ENCODE measurements around the gene ZNF580. TPM values are rescaled to one million over a fixed set of nuclear protein-coding genes. Genes with fewer than 3 reads are reported as not detected.

Gene ZNF580
- total RNA-seq, 2 experiments from 2014 or later, result 56.6 to 59.8 TPM

DNA sequence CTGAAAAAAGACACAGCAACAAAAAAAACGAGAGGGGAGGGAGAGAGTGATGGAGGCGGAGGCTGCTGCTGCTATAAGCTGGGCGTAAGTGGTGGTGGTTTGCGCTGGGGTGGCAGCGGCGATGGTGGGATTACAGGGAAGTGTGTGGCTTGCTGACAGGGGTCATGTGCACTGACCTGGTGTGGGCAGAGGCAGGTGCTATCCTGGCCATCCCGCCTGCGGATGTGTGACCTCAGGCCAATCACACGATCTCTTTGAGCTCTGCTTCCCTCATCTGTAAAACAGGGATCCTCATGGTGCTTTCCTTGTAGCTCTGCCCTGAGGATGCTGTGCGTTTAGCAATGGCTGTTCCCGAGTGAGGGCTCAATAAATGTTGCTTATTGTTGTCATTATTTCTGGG lies 3.3 kb upstream of the ZNF580 start:
- ATAC-seq (ENCODE audit: low read depth) (no peak), DNase-seq (no peak)
- POLR2A ChIA-PET, result interaction anchor here (0.7 to 3.8 kb wide), 5 partner anchors 10 to 1272 kb away, joined by 3 to 13 read pairs (median 3); partner anchors contain the start of genes LAIR1, U2AF2 and ZNF784
- no peak overlapping the region for H3K4me3 Mint-ChIP-seq
- no peaks in the 10 kb centered on the region for H3K27me3 Mint-ChIP-seq
- H3K27ac Mint-ChIP-seq, result no peak overlapping the region
- H3K9me3 Mint-ChIP-seq, result no peaks in the 10 kb centered on the region
- peaks cover 21% of the 10 kb centered on the region for H3K36me3 Mint-ChIP-seq
- H3K4me1 Mint-ChIP-seq, result peaks cover 41% of the 10 kb centered on the region

DNA sequence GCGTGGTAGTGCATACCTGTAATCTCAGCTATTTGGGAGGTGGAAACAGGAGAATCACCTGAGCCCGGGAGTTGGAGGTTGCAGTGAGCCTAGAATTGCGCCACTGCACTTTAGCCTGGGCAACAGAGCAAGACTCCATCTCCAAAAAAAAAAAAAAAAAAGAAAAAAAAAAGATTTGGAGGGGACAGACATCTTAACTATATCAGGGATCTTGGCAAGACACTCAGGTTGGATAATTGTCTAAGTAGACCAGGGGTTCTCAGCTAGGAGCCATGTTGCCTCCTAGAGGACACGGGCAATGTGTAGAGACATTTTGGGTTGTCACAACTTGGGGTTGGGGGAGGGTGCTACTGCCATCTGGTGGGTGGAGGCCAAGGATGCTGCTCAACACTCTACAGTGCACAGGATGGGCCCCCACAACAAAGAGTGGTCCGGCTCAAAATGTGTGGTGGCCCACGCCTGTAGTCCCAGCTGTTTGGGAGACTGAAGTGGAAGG lies 1.9 kb upstream of the ZNF580 start:
- Mint-ChIP-seq H3K27ac (peak overlapping the region; percentile 83), H3K9me3 (no peaks in the 10 kb centered on the region), H3K4me1 (peaks cover 48% of the 10 kb centered on the region), H3K27me3 (no peaks in the 10 kb centered on the region), H3K4me3 (peak overlapping the region; percentile 55), H3K36me3 (peaks cover 22% of the 10 kb centered on the region)
- DNase-seq, result peak; percentile 64
- POLR2A ChIA-PET, result interaction anchor here (0.7 to 1.8 kb wide), 6 partner anchors 16 to 1481 kb away, joined by 3 to 6 read pairs (median 4); partner anchors contain the start of genes U2AF2 and ZNF865
- peak; percentile 9 for ATAC-seq (ENCODE audit: low read depth)

- Mint-ChIP-seq H3K4me3 (peak overlapping the region; percentile 71), H3K27me3 (no peaks in the 10 kb centered on the region), H3K4me1 (peaks cover 48% of the 10 kb centered on the region), H3K9me3 (no peaks in the 10 kb centered on the region), H3K27ac (peak overlapping the region; percentile 83), H3K36me3 (peaks cover 17% of the 10 kb centered on the region)
- ATAC-seq (ENCODE audit: low read depth) (peak; percentile 21), DNase-seq (peak; percentile 77)
- POLR2A ChIA-PET, result interaction anchor here (1.8 kb wide), 1 partner anchor 14 kb away, joined by 4 read pairs; the partner anchor contains the start of gene U2AF2
Observed at GRCh38 chr19:55640043-55640576, 692 bp upstream of the ZNF580 start.

DNA sequence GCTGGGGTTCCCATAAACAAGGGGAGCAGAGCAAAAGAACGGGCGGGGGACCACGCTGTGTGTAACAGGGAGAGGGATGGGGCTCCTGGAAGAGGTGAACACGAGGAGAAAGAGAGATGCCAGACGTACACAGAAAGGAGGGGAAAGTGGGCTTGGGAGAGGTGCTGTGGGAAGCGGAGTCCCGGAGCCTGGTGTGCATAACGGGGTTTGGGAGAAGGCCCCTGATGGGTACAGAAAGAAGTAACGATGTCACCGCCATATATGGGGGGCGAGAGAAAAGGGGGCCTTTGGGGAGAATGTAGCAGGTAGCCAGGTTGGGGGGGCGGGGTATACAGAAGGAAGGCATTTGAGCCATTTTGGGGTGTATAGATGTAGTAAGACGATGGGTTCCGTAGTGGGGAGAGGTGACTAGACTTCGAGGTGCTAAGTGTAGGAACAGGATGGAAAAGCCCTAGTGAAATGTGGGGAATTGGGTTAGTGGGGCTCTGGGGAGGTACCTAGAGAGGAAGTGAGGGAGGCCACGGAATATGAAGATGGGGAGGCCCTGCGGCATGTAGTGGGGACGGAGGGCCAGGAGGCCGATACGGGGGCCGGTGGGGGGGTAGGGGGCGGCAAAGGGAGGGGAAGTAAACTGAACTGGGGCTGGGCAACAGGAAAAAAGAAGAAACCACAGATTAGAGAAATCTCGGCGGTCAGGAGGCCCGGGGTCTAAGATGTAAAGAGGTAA lies 787 bp downstream of the ZNF580 start:
- ATAC-seq (ENCODE audit: low read depth) (no peak), DNase-seq (no peak)
- Mint-ChIP-seq H3K36me3 (peaks cover 13% of the 10 kb centered on the region), H3K27ac (peak overlapping the region; percentile 97), H3K4me1 (peaks cover 35% of the 10 kb centered on the region), H3K9me3 (no peaks in the 10 kb centered on the region), H3K27me3 (no peaks in the 10 kb centered on the region), H3K4me3 (peak overlapping the region; percentile 97)
- POLR2A ChIA-PET, result interaction anchor here (1.0 to 2.5 kb wide), 4 partner anchors 9 to 42 kb away, joined by 4 to 20 read pairs (median 8); partner anchors contain the start of genes FIZ1, U2AF2 and ZNF524

- Mint-ChIP-seq H3K4me3 (peak overlapping the region; percentile 97), H3K9me3 (no peaks in the 10 kb centered on the region), H3K4me1 (peaks cover 38% of the 10 kb centered on the region), H3K36me3 (peaks cover 13% of the 10 kb centered on the region), H3K27ac (peak overlapping the region; percentile 99), H3K27me3 (no peaks in the 10 kb centered on the region)
- peak; percentile 56 for DNase-seq
- ATAC-seq (ENCODE audit: low read depth), result peak; percentile 13
- POLR2A ChIA-PET, result interaction anchor here (0.8 to 2.5 kb wide), 7 partner anchors 8 to 258 kb away, joined by 4 to 20 read pairs (median 7); partner anchors contain the start of genes FIZ1, TMEM238, U2AF2 and ZNF524
Observed at GRCh38 chr19:55642153-55643002, 1.6 kb downstream of the ZNF580 start.

DNA sequence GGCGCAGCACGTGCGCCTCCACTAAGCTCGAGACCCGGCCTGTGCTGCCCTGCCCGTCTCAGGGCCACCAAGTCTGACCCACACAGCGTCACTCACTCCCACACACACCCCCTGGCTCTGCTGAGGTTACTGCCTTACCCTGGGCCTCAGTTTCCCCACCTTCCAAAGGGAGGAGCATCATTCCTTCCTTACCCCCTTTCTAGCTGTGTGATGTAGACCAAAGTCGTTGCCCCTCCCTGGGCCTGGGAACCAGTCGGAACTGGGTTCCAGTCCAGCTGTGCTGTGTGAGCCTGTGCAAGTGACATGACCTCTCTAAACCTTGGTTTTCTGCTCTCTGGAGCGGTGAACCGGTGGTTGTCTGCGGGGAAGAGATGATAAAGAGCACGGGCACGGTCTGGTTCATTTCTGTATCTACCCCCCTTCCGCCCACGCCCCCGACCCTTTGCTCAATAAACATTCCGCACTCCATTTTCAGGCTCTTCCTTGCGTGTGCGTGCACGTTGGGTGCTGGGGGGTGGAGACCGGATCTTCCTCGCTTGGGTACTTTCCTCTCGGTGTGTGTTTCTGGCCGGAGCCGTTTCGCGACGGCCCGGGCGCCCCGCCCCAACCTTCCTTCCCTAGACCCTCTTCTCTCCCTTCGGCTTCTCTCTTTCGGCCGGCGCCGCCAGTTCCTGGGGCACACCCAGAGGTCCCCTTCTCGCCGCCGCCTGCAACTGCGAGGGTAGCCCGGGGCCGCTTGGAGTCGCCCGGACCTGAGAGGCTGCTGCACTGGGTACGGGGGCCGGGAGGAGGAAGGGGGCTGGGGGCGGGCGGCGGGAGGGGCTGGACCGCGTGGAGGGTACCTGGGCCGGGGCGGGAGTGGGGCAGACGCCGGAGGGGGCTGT lies 2.4 kb downstream of the ZNF580 start, which contains the start of gene ZNF581:
Gene ZNF581 (plus strand): TSS at position 647 of the 884 bp plus-strand sequence. CDS start 923 bp downstream, outside the sequence.
- Mint-ChIP-seq H3K27me3 (no peaks in the 10 kb centered on the region), H3K36me3 (peaks cover 8% of the 10 kb centered on the region), H3K27ac (peak within 1 kb of the TSS; percentile 99), H3K4me3 (peak within 1 kb of the TSS; percentile 97), H3K9me3 (no peaks in the 10 kb centered on the region), H3K4me1 (peaks cover 32% of the 10 kb centered on the region)
- DNase-seq (peak; percentile 86), ATAC-seq (ENCODE audit: low read depth) (peak; percentile 46)
- POLR2A ChIA-PET, result interaction anchor here (0.8 to 2.5 kb wide), 6 partner anchors 9 to 259 kb away, joined by 4 to 20 read pairs (median 8); partner anchors contain the start of genes FIZ1, TMEM238, U2AF2 and ZNF524

GRCh38 chr19:55643887-55644176 lies 3.0 kb downstream of the ZNF580 start:
- H3K9me3 Mint-ChIP-seq, result no peaks in the 10 kb centered on the region
- peaks cover 8% of the 10 kb centered on the region for H3K36me3 Mint-ChIP-seq
- peak overlapping the region; percentile 99 for H3K27ac Mint-ChIP-seq
- ATAC-seq (ENCODE audit: low read depth) (no peak), DNase-seq (no peak)
- H3K4me3 Mint-ChIP-seq, result peak overlapping the region; percentile 97
- H3K27me3 Mint-ChIP-seq, result no peaks in the 10 kb centered on the region
- POLR2A ChIA-PET, result interaction anchor here (2.5 kb wide), 1 partner anchor 10 kb away, joined by 20 read pairs; the partner anchor contains the start of gene U2AF2
- peaks cover 30% of the 10 kb centered on the region for H3K4me1 Mint-ChIP-seq

DNA sequence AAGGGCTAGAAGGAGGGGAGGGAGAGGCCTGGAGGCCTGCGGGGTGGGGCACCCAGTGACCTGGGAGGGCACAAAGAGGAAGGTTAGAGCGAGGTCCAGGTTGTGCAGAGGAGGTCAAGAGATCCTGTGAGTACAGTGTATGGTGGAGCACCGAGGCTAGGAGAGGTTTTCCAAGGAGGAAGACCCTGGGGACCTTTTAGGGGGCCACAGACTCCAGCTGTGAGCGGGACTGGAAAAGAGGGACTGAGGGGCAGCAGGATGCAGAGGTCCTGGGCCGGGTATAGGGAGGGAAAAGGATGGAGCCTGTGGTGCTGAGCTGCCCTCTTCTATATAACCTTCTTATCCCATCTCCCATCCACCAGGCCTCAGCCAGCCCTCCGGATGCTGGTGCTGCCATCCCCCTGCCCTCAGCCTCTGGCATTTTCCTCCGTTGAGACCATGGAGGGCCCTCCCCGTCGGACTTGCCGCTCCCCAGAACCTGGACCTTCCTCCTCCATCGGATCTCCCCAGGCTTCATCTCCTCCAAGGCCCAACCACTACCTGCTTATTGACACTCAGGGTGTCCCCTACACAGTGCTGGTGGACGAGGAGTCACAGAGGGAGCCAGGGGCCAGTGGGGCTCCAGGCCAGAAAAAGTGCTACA lies 3.5 kb downstream of the ZNF580 start:
- Mint-ChIP-seq H3K4me1 (peaks cover 27% of the 10 kb centered on the region), H3K27ac (peak overlapping the region; percentile 99), H3K27me3 (no peaks in the 10 kb centered on the region), H3K36me3 (peaks cover 5% of the 10 kb centered on the region), H3K9me3 (no peaks in the 10 kb centered on the region), H3K4me3 (peak overlapping the region; percentile 97)
- DNase-seq (no peak), ATAC-seq (ENCODE audit: low read depth) (no peak)
- POLR2A ChIA-PET, result interaction anchor here (2.5 kb wide), 1 partner anchor 10 kb away, joined by 20 read pairs; the partner anchor contains the start of gene U2AF2

GRCh38 chr19:55644842-55645511 lies 4.2 kb downstream of the ZNF580 start:
- ATAC-seq (ENCODE audit: low read depth), result no peak
- Mint-ChIP-seq H3K36me3 (peaks cover 8% of the 10 kb centered on the region), H3K27ac (peak overlapping the region; percentile 99), H3K4me3 (peak overlapping the region; percentile 97), H3K27me3 (no peaks in the 10 kb centered on the region), H3K9me3 (no peaks in the 10 kb centered on the region), H3K4me1 (peaks cover 31% of the 10 kb centered on the region)
- POLR2A ChIA-PET, result interaction anchor here (0.5 kb wide), 1 partner anchor 11 kb away, joined by 3 read pairs; no protein-coding TSS in a partner anchor
- DNase-seq, result no peak

DNA sequence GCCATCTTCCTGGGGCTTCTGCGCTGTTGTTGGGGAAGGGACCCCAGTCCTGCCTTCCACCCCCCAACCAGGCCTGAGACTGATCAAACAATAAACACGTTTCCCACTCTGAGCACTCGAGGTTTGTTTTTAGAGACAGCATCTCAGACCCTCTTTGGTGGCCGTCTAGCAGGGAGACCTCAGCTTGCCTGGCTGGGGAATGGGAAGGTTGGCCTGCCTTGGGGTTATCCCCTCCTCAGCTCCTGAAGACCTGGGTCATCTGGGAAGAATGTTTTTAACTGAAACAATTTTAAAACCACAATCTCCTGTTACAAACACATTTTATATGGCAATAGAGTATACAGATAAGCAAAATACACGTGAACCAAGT lies 4.7 kb downstream of the ZNF580 start:
- ATAC-seq (ENCODE audit: low read depth) (no peak), DNase-seq (no peak)
- POLR2A ChIA-PET, result interaction anchor here (0.5 to 0.7 kb wide), 3 partner anchors 11 to 974 kb away, joined by 3 read pairs; no protein-coding TSS in a partner anchor
- Mint-ChIP-seq H3K27ac (no peak overlapping the region), H3K36me3 (peaks cover 8% of the 10 kb centered on the region), H3K4me3 (peak overlapping the region; percentile 52), H3K4me1 (peaks cover 31% of the 10 kb centered on the region), H3K27me3 (no peaks in the 10 kb centered on the region), H3K9me3 (no peaks in the 10 kb centered on the region)

Data from activated naive CD8-positive, alpha-beta T cell treated with anti-CD3 and anti-CD28 coated beads, Interleukin-2, amount 10 ng/mL, durations not matched to agents 7 days and 5 days (primary cell).